ENCODE results near the gene FLT3LG.

DNA sequence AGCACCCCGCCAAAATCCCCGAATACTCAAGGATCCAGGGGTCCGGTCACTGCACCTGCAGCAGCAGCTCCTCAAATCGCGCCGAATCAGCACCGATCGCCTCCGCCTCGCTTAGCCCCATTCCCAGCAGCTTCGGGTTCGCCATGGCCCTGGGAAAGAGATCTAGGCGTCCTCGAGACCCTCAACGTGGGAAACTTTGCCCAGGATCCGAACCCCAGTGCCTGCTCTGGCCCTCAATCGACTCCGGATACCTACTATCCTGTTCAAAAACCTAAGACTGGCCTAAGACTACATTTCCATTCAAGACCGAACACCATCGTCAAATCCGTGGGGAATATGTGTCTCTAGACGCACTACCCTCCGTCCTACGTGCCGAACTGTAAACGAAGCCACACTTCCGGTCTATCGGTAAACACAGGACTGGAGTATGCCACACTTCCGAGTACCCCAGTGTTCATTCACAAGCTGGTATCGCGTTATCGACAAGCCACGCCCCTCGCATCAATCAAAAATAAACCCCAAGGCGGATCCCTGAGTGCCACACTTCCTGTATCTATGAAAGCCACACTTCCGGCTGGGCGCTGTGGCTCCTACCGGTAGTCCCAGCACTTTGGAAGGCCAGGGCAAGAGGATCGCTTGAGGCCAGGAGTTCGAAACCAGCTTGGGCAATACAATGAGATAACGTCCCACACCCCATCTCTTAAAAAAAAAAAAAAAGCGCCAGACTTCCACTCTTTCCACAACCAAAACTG, 22.4 kb upstream of the FLT3LG start, which contains the start of gene PIH1D1:
- TF ChIP-seq, protein P1, sequence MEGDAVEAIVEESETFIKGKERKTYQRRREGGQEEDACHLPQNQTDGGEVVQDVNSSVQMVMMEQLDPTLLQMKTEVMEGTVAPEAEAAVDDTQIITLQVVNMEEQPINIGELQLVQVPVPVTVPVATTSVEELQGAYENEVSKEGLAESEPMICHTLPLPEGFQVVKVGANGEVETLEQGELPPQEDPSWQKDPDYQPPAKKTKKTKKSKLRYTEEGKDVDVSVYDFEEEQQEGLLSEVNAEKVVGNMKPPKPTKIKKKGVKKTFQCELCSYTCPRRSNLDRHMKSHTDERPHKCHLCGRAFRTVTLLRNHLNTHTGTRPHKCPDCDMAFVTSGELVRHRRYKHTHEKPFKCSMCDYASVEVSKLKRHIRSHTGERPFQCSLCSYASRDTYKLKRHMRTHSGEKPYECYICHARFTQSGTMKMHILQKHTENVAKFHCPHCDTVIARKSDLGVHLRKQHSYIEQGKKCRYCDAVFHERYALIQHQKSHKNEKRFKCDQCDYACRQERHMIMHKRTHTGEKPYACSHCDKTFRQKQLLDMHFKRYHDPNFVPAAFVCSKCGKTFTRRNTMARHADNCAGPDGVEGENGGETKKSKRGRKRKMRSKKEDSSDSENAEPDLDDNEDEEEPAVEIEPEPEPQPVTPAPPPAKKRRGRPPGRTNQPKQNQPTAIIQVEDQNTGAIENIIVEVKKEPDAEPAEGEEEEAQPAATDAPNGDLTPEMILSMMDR (conservative IDR thresholded peaks at IDR 0.05) = no peak
- TF ChIP-seq EZH2 (IDR thresholded peaks at IDR 0.05; ENCODE audit: low read depth) = no peak
